HepG2 (cell line): ENCODE results near the gene CCDC88A. TPM values are rescaled to one million over a fixed set of nuclear protein-coding genes. Genes with fewer than 3 reads are reported as not detected.

Experiments
- CREM ChIP-seq, 2 experiments: sonication (generic) in 1 of 2; formaldehyde crosslinking in 1 of 2; IDR thresholded peaks; 2 replicates each; pipeline versions ENCODE4 v1.4.0 to v1.6.1; 2016 to 2020; ENCODE audit warnings: antibody characterized with exemption in 1 of 2, mild to moderate bottlenecking in 1 of 2, missing genetic modification reagents in 1 of 2
- DPF2 ChIP-seq: sonication (generic); formaldehyde crosslinking; IDR thresholded peaks from 2 replicates; pipeline ENCODE4 v1.4.0; 2020; ENCODE audit warnings: mild to moderate bottlenecking, low read depth, missing genetic modification reagents, borderline replicate concordance
- FOXA1 ChIP-seq, 2 experiments: fragments of 450-650 bp in 1 of 2; sonication (generic) in 1 of 2; formaldehyde crosslinking in 1 of 2; IDR thresholded peaks; 2 replicates each; pipeline versions ENCODE4 v1.4.0 to v1.6.1; 2016 to 2020; ENCODE audit warnings: missing genetic modification reagents in 1 of 2
- FOXP1 ChIP-seq, 2 experiments: fragments of 450-650 bp in 1 of 2; IDR thresholded peaks; 2 replicates each; pipeline ENCODE4 v1.6.1; 2017 to 2018; ENCODE audit warnings: antibody characterized with exemption in 1 of 2
- HMG20A ChIP-seq: IDR thresholded peaks from 2 replicates; pipeline ENCODE4 v1.6.1; 2016; ENCODE audit warnings: borderline replicate concordance
- KLF16 ChIP-seq, 2 experiments: sonication (generic) in 1 of 2; formaldehyde crosslinking in 1 of 2; IDR thresholded peaks; 2 replicates each; pipeline versions ENCODE4 v1.6.1 to v1.8.0; 2016 to 2023; ENCODE audit warnings: missing genetic modification reagents in 2 of 2, missing compliant biosample characterization in 1 of 2
- NFATC3 ChIP-seq: sonication (generic); formaldehyde crosslinking; IDR thresholded peaks from 2 replicates; pipeline ENCODE4 v1.5.1; 2020; ENCODE audit warnings: mild to moderate bottlenecking, missing genetic modification reagents
- RARA ChIP-seq: IDR thresholded peaks from 2 replicates; pipeline ENCODE4 v1.6.1; 2016; ENCODE audit warnings: missing genetic modification reagents, missing compliant biosample characterization
- RXRB ChIP-seq: IDR thresholded peaks from 2 replicates; pipeline ENCODE4 v1.6.1; 2016; ENCODE audit warnings: borderline replicate concordance, missing genetic modification reagents, missing compliant biosample characterization
- SAP130 ChIP-seq: IDR thresholded peaks from 2 replicates; pipeline ENCODE4 v1.6.1; 2016; ENCODE audit warnings: low read depth
- SIN3B ChIP-seq: fragments of 150-350 bp; IDR thresholded peaks from 2 replicates; pipeline ENCODE4 v1.6.1; 2014; ENCODE audit warnings: low read length
- TBX3 ChIP-seq: fragments of 450-650 bp; IDR thresholded peaks from 2 replicates; pipeline ENCODE4 v1.6.1; 2017; ENCODE audit warnings: antibody characterized with exemption, mild to moderate bottlenecking, inconsistent platforms, borderline replicate concordance
- TCF7 ChIP-seq: sonication (generic); IDR thresholded peaks from 2 replicates; pipeline ENCODE4 v1.6.1; 2016; ENCODE audit warnings: antibody characterized with exemption, low read depth
- TGIF2 ChIP-seq: IDR thresholded peaks from 2 replicates; pipeline ENCODE4 v1.6.1; 2016; ENCODE audit warnings: control low read depth, missing compliant biosample characterization
- YEATS2 ChIP-seq: sonication (generic); formaldehyde crosslinking; IDR thresholded peaks from 2 replicates; pipeline ENCODE4 v1.4.0; 2020; ENCODE audit warnings: missing genetic modification reagents, borderline replicate concordance
- ZFP36L1 ChIP-seq: sonication (generic); formaldehyde crosslinking; IDR thresholded peaks from 2 replicates; pipeline ENCODE4 v1.8.0; 2022; ENCODE audit warnings: mild to moderate bottlenecking, missing genetic modification reagents, moderate library complexity
- ZNF124 ChIP-seq: sonication (generic); formaldehyde crosslinking; IDR thresholded peaks from 2 replicates; pipeline ENCODE4 v1.4.0; 2020; ENCODE audit warnings: missing genetic modification reagents
- ZNF335 ChIP-seq: sonication (generic); formaldehyde crosslinking; IDR thresholded peaks from 2 replicates; pipeline ENCODE4 v1.4.0; 2020; ENCODE audit warnings: missing genetic modification reagents
- ZNF337 ChIP-seq: sonication (generic); formaldehyde crosslinking; IDR thresholded peaks from 2 replicates; pipeline ENCODE4 v1.5.1; 2020; ENCODE audit warnings: missing genetic modification reagents, low read depth, mild to moderate bottlenecking, borderline replicate concordance
- polyA plus RNA-seq, 8 experiments: library from polyadenylated mRNA; depleted of rRNA in 3 of 8; stranded (reverse) in 7 of 8; unstranded in 1 of 8; fragments of >200 nt; fragmentation: Illumina TruSeq in 4 of 8; extraction: Trizol in 4 of 8; gene quantifications; 2 replicates each; pipeline versions ENCODE4 v1.2.1 to v1.2.3, GENCODE V29; 2011 to 2016; ENCODE audit warnings: low read depth in 4 of 8, missing spikeins in 1 of 8, mixed read lengths in 1 of 8; ENCODE audit not compliant: insufficient read depth in 1 of 8
- total RNA-seq, 5 experiments: library from RNA; depleted of rRNA; stranded (reverse); fragments of >200 nt; fragmentation: Illumina TruSeq; extraction: Trizol; gene quantifications; 2 replicates each; pipeline ENCODE4 v1.2.3, GENCODE V29; 2016; ENCODE audit warnings: low read depth in 1 of 5
- TF ChIP-seq, protein P1 (sequence below): sonication (generic); formaldehyde crosslinking; conservative IDR thresholded peaks from 2 replicates; pipeline ENCODE4 v1.4.0; 2020; ENCODE audit warnings: mild to moderate bottlenecking, missing genetic modification reagents, moderate library complexity
- TF ChIP-seq, protein P2 (sequence below): IDR thresholded peaks from 2 replicates; pipeline ENCODE4 v1.6.1; 2012; ENCODE audit warnings: low read depth, low read length, improper control_type of control experiment

CCDC88A gene
- total and polyA plus RNA-seq, 2 of the 13 experiments (the other 11 are each of a cell fraction or from before 2014, with no cell fraction given), result 43.2 to 84.1 TPM

DNA sequence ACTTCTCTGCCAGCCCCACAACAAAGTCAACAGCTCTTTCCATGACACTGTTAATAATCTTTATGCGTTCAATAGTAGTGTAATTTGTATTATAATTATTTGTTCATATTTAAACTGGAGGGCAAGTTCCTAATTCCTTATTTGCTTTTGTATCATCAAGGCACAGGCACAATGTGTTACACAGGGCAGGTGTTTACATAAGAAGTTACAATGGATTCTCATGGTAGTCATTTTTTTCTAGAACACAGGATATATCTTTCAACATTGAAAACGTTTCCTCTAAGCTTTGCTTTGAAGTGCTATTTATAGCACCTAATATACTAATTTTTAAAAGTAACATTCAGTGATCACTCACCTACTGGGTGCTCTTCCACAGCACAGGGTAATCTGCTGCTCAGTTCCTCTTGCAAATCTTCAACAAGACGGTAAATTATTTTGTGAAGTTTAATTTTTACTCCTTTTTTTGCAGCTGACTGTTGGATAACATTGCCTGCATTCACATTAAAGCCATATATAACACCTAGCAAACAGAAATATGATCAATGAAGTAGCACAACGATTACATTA is 179.9 kb downstream of the CCDC88A start (continued):
- TF ChIP-seq, protein P1, sequence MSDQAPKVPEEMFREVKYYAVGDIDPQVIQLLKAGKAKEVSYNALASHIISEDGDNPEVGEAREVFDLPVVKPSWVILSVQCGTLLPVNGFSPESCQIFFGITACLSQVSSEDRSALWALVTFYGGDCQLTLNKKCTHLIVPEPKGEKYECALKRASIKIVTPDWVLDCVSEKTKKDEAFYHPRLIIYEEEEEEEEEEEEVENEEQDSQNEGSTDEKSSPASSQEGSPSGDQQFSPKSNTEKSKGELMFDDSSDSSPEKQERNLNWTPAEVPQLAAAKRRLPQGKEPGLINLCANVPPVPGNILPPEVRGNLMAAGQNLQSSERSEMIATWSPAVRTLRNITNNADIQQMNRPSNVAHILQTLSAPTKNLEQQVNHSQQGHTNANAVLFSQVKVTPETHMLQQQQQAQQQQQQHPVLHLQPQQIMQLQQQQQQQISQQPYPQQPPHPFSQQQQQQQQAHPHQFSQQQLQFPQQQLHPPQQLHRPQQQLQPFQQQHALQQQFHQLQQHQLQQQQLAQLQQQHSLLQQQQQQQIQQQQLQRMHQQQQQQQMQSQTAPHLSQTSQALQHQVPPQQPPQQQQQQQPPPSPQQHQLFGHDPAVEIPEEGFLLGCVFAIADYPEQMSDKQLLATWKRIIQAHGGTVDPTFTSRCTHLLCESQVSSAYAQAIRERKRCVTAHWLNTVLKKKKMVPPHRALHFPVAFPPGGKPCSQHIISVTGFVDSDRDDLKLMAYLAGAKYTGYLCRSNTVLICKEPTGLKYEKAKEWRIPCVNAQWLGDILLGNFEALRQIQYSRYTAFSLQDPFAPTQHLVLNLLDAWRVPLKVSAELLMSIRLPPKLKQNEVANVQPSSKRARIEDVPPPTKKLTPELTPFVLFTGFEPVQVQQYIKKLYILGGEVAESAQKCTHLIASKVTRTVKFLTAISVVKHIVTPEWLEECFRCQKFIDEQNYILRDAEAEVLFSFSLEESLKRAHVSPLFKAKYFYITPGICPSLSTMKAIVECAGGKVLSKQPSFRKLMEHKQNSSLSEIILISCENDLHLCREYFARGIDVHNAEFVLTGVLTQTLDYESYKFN, result 0 out of 2 replicates have a peak, but pooled peaks have one; percentile 31
- TF ChIP-seq YEATS2 (peak; percentile 19; the same call in 1 of the 2 replicates), NFATC3 (CRISPR knock-in tag) (no peak), DPF2 (CRISPR knock-in tag) (no peak), CREM (IDR thresholded peaks at IDR 0.05) (peak; percentile 48; the same call in 1 of the 2 replicates), CREM (CRISPR knock-in tag; IDR thresholded peaks at IDR 0.05) (no peak), SAP130 (CRISPR knock-in tag) (peak; percentile 70), TCF7 (peak; percentile 79), TBX3 (peak; percentile 76; the same call in 1 of the 2 replicates), SIN3B (no peak), ZFP36L1 (CRISPR knock-in tag) (0 out of 2 replicates have a peak, but pooled peaks have one; percentile 18), RXRB (CRISPR knock-in tag) (peak; percentile 40; the same call in 1 of the 2 replicates), HMG20A (CRISPR knock-in tag) (peak; percentile 72; the same call in 1 of the 2 replicates), FOXP1 (IDR thresholded peaks at IDR 0.05) (no peak), FOXP1 (CRISPR knock-in tag; IDR thresholded peaks at IDR 0.05) (0 out of 2 replicates have a peak, but pooled peaks have one; percentile 44), RARA (CRISPR knock-in tag) (peak; percentile 65), ZNF335 (CRISPR knock-in tag) (peak; percentile 80; the same call in 1 of the 2 replicates), TGIF2 (CRISPR knock-in tag) (no peak), ZNF124 (CRISPR knock-in tag) (no peak), ZNF337 (CRISPR knock-in tag) (no peak), KLF16 (CRISPR knock-in tag; IDR thresholded peaks at IDR 0.05) (no peak), FOXA1 (IDR thresholded peaks at IDR 0.05) (peak; percentile 74), FOXA1 (CRISPR knock-in tag; IDR thresholded peaks at IDR 0.05) (peak; percentile 78)
- TF ChIP-seq, protein P2, sequence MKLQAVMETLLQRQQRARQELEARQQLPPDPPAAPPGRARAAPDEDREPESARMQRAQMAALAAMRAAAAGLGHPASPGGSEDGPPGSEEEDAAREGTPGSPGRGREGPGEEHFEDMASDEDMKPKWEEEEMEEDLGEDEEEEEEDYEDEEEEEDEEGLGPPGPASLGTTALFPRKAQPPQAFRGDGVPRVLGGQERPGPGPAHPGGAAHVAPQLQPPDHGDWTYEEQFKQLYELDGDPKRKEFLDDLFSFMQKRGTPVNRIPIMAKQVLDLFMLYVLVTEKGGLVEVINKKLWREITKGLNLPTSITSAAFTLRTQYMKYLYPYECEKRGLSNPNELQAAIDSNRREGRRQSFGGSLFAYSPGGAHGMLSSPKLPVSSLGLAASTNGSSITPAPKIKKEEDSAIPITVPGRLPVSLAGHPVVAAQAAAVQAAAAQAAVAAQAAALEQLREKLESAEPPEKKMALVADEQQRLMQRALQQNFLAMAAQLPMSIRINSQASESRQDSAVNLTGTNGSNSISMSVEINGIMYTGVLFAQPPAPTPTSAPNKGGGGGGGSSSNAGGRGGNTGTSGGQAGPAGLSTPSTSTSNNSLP, result peak; percentile 71
